AG20443 (cell line): ENCODE measurements around the gene SLC7A1.
A peak's percentile ranks its signal among the peaks of the same experiment; 100 is the strongest.
"Not testable (repeated sequence)": the region's sequence is repeated elsewhere in the genome, so short reads cannot be mapped to it uniquely, and the experiment has no call there.

Experiments used
- DNase-seq: peaks from one replicate; pipeline ENCODE4 v3.0.0; 2012; ENCODE audit warnings: low spot score, mixed read lengths

The SLC7A1 gene

DNA sequence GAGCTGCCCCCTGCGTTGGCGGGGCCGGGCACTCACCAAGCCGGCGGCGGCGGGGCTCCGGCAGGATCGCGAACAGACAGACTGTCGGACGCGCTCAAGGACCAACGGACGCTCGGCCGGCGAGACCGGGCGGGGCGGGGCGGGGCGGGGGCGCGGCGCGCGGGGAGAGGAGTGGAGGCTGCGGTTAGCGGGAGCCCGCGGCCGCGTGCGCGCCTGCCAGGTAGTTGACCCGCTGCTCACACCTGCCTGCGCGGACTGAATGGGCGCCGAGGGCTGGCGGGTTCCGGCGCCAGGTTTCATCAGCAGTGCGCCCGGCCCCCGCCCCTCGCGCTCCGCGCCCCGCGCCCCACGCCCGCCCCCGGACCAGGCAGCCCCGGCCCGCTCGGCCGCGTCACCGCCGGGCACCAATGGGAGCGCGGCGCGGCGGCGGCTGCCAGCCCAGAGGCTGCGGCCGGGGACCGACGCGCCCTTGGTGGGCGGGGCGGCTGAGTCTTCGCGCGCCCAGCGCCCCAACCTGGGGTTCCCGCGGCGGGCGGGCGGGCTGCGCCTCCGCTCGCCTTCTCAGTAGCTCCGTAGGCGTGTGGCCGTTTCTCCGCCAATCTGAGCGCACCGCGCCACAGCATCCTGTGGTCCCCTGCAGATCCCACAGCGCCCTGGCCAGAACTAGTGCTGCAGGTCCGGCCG lies at the start of gene SLC7A1:
SLC7A1 (minus strand) TSS at position 309 of the 684 bp plus-strand sequence. CDS start 59,500 bp downstream, outside the sequence.
- peak; percentile 97 for DNase-seq

DNA sequence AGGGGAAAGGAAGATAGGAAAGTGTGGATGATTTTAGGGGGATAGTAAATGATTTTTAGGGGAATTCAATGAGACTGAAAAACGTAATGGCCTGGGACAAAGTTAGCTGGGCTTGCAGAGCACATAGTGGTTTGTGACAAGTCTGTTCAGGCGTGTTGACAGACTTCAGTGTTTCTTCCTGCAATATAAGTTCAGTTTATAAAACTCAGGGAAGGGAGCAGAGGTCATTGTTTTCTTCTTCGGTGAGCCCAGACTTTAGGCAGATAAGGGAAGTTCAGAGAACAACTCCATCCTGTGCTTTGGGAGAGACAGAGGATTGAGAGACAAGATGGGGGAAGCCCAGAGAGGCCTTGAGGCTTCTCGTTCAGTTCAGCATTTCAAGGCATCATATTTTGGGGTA lies 45.2 kb upstream of the SLC7A1 start:
- DNase-seq = no peak

DNA sequence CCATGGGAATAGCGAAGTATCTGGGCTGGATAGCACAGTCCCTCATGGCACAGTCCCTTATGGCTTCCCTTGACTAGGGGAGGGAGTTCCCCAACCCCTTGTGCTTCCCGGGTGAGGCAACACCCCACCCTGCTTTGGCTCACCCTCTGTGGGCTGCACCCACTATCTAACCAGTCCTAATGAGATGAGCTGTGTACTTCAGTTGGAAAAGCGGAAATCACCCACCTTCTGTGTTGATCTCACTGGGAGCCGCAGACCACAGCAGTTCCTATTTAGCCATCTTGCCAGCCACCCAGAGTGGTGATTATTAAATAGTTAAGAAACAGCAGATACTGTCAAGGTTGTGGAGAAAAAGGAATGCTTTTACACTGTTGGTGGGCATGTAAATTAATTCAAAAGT lies 41.3 kb upstream of the SLC7A1 start:
- not testable (repeated sequence) for DNase-seq

DNA sequence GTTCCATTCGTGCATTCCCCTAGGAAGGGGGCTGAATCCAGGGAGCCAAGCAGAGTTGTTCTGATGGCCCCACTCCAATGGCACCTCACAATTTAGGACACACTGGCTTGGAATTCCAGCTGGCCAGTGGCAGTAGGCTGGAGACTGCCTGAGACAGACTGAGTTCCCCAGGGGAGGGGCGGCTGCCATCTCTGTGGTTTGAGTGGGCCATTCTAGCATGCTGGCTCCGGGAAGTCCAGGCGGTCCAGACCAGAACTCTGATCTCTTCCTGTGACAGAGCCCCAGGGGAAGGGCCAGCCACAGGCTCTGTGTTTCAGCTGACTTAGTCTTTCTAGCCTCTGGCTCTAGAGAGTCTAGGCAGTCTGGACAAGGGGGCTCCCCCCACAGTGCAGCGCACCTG lies 29.5 kb upstream of the SLC7A1 start:
- DNase-seq = peak; percentile 12

DNA sequence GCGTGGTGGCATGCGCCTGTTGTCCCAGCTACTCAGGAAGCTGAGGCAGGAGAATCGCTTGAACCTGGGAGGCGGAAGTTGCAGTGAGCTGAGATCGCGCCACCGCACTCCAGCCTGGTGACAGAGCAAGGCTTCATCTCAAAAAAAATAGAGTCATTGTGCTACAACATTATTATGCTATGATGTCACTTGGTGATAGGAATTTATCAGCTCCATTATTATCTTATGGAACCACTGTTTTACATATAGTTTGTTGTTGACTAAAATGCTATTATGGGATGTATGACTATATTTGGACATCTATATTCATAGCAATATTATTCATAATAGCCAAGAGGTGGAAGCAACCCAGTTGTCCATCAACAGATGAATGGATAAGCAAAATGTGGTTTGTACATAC lies 26.4 kb upstream of the SLC7A1 start:
- no peak for DNase-seq

DNA sequence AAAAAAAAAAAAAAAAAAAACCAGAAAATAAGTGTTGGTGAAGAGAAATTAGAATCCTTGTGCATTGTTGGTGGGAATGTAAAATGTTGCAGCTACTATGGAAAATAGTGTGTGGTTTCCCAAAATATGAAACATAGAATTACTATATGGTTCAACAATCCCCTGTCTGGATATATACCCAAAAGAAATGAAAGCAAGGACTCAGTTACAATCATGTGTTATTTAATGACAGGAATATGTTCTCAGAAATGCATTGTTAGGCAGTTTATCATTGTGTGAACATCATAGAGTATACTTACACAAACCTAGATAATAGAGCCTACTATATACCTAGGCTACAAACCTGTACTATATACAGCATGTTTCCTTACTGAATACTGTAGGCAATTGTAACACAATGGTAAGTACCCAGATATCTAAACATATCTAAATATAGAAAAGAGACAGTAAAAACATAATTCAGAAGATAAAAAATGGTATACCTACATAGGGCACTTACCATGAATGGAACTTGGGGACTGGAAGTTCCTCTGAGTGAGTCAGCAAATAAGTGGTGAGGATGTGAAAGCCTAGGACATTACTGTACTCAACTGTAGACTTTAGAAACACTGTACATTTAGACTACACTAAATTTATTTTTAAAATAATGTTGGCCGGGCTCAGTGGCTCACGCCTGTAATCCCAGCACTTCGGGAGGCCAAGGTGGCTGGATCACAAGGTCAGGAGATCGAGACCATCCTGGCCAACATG lies 25.7 kb upstream of the SLC7A1 start:
- no peak for DNase-seq

DNA sequence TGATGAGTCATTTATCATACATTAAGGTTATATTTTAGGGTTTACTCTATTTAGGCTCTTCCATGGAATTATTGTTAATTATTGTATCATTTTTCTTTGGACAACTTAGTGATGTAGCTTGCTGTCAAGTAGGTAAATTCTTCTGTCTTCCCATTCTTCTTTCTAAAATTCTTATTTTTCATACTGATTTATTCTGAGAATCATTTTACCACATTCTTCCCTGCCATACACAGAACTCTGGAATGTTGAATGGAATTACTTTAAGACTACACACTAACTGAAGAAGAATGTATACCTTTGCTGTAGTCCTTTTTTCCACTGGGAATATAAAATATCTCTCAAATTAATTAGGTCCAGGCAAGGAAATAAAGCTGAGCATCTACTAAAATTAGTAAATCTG lies 24.5 kb upstream of the SLC7A1 start:
- no peak for DNase-seq

DNA sequence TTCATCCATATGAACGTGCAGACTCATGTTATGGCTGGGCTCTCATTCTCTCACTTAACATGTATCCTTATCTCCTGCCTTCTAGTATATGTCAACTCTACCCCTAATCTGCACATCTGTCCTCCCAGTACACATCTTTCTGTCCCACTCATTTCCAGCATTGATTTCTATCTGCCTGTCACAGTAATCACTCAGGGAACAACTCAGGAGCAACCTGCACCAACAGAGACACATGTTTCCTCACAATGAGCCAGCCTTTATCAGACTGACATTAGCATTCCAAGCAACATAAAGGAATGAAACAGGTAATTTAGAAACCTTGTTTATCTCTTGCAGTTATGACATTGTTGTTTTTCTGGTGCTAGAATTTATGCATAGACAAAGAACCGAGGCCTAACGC lies 17.6 kb upstream of the SLC7A1 start:
- DNase-seq = no peak

DNA sequence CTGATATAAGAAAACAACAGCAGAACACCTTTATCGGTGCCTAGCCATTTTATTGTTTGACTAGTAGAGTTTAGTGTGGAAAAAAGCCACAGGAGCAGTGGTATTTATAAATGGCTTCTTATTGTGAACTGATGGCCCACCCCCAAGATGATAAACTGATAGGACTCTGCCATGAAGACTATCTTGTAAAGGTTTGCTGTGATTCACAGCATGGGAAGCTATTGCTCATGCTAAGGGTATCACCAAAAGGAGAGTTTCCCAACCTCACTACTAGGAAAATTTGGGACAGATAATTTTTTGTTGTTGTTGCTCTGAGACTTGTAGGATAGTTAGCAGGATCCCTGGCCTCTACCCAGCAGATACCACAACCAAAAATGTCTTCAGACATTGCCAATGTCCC lies 12.0 kb upstream of the SLC7A1 start:
- no peak for DNase-seq

DNA sequence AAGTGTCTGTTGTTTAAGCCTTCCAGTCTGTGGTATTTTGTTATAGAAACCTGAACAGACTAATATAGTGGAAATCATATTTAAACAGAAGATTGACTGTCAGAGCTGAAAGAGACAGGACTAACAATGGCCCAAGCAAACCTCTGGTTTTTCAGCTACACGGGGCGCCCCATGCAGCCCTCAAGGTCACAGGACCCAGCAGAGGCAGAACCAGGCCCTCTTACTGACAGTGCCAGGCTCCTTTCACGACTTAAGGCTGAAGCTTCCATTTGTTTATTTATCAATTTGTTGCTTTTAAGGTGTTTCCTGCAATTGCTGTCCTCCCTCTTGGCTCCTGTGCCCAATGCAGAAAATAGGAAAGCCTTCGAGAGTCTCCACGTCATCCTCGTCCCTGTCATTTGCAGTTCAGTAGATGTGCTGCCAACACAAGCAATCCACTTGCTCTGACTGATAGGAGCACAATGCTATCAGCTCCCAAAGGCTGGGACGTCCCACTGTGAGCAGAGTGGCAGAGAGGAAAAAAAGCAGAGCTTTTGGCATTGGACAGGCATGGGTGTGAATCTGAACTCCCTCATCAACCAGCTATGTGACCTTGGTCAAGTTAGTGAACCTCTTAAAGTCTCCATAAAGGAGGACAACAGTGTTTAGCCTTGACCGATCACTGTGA lies 10.5 kb upstream of the SLC7A1 start:
- DNase-seq = no peak

DNA sequence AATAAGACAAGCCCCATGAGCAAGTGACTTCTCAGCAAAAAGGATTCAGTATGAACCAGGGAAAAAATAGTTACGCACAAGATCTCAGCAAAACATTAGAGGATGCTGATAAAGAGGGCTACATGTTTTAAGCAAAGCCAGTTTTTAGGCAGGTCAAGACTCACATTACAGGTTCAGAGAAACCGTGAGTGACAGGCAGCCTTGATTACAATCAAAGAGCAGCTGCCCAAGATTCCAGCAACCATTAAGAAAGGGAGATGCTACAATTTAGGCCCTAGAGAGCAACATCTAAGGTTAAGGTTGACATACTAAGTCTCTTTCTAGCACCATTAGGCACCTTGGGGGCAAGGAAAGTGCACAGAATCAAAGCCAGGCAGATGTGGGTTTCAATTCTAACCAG lies 2.8 kb upstream of the SLC7A1 start:
- no peak for DNase-seq

DNA sequence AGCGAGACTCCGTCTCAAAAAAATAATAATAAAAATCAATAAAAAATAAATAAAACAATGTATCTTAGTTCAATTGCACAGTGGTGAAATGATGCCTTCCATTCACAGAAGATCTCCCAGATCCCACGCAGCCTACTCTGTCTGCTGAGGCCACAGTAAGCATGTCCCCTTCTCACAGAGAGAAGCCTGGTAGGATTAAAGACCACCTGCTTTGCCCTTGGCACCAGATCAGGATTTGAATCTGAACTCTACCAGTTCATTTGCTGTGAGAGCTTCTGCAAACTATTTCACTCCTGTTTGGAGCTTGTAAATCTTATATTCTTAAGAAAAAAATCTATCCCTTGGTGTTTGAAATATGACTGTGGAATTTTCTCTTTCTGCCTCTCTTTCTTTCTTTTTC lies 2.2 kb upstream of the SLC7A1 start:
- DNase-seq = no peak

DNA sequence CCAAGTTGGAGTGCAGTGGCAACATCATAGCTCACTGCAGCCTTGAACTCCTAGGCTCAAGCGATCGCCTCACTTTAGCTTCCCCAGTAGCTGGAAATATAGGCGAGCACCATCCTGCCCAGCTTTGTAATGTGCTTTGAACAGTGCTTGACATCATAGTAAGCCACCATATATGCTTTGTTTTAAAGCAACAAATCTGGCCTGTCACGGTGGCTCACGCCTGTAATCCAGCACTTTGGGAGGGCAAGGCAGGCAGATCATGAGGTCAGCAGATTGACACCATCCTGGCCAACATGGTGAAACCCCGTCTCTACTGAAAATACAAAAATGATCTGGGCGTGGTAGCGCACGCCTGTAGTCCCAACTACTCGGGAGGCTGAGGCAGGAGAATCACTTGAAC lies 1.8 kb upstream of the SLC7A1 start:
- no peak for DNase-seq

DNA sequence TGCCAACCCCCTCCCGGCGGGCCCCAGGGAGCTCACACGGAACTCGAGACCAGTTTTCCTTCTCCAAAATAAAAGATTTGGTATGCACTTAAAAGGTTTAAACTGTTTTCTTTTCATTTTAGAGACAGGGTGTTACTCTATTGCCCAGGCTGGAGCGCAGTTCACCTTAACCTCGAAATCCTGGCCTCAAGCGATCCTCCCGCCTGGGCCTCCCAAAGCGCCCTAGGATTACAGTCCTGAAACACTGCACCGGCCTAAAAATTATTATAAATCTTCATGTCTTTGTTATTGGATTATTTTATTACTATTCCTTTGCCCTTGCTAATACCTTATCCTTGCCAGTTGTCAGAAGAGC lies 553 bp upstream of the SLC7A1 start:
- no peak for DNase-seq

DNA sequence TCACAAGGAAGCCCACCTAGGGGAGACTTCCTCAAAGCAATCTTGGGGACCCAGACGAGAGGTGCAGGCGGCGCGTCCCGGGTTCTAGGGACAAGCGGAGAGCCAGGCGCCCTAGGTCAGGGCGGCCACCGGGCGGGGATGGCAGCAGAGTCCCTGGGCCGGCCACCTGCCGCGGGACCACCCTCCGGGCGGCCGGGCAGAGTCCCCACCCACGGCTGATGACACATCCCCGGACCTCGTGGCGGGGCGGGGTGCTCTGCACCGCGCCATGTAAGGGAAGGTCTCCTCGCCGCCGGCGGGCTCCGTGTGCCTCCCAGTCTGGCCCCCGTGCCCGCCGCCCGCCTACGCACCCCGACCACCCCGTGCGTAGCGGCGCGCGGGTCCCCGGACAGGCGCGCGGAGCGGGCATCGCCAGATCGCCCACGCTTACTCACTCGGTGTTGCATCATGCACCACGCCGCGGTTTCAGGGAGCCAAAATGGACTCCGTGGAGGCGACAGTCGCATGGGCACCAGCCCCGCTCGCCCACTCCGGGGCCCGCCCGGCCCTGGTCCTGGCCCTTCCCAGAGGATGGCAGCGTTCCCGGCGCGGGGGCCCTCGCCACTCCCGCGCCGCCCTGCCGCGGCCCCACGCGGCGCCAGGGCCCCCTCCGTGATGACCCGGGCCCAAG lies 643 bp downstream of the SLC7A1 start:
- DNase-seq = peak; percentile 79

DNA sequence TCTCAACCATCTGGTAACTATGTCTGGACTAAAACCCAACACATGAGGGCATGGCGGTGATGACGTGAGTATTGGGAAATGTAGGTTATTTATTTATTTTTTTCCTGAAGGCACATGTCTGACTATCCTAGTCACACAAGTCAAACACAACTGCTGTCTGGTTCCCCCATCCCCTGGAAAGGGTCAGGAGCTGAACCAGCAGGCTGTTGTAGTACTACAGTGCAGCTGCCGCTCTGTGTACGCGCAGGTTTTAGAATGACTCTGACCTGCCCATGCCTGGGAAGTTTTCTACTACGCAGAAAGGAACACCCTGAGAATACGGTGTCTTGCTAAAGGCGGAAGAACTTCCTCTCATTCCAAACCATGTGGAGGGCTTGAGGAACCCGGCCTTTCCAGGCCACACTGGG lies 1.2 kb downstream of the SLC7A1 start:
- peak; percentile 71 for DNase-seq

DNA sequence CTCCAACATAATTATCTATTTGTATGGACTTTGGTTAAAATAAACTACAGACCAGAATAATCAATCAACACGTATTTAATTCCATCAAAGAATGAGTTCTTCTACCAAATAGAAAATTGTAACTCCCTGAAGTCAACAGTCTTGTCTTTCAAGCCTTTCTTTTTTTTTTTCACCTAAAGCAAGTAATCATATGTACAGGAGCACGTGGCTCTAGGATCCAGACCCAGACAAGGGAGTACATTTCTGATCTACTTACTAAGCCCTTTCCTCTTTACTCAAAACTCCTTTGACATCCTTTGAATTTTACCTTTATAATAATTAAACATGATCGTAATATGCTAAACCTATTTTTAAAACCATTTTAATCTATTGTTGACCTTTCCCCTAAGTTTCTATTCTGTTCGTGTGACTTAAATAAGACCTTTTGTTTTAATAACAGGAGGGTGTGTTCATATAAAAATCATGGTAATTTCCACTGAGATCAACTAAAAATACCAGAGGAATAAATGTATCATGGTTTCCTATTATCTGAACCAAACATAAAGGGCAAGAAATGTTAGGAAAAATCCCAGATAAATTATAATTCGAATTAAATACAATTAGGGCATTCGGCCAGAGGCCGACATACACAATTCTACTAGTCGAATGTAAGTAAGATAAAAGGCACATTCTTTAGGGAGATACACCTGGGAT lies 1.7 kb downstream of the SLC7A1 start:
- no peak for DNase-seq

DNA sequence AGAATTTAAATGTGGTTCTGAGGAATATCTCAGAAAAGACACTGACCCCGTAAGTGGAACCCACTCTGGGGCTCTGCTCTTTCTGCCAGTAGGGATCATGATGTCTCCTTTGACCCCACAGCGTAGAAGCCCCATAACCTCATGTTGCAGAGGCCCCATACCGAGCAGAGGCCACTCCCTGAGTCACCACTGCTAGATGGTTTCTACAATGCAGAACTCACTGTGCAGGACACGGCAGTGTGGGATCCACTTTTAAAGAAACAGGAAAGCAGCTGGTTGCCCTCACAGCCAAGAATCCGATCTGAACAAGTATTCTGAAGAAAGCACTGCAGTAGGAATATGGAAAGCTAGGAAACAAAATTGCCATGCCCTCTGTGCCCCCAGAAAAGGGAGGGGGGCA lies 4.2 kb downstream of the SLC7A1 start:
- peak; percentile 31 for DNase-seq

DNA sequence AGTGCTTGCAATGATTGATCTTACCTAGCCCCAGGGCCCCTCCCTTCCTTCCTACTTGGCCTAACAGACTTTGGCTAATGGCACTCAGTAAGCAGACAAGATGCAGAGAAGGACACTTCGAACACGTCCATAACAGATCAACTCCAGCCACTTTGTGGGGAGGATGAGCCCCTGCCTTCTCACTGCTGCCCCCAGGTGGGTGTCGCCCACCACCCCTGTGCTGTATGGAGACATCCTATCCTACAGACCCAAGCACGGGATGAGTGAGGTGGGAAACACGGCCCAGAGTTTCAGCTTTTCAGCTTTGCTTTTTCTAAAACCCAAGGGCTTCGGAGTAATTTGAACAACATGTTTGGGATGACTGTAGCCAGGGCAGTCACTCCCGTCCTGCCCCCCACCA lies 5.5 kb downstream of the SLC7A1 start:
- no peak for DNase-seq

DNA sequence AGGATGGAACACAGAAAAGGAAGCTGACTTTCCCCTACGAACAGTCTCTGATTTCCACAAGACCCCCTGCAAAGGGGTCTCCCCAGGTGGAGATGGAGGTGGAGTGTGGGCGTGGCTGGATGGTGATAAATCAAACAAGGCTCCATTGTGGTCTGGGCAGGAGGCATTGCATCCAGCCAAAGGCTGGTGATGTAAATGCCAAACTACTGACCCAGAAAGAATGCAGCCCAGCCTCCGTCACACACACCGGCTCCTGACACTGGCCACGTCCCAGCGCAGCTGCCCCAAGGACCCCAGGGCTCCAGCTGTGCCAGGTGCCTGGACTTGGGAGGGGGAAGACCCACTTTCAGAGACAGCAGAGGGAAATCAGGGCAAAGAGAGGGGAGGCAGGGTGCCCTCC lies 6.3 kb downstream of the SLC7A1 start:
- DNase-seq = peak; percentile 52

DNA sequence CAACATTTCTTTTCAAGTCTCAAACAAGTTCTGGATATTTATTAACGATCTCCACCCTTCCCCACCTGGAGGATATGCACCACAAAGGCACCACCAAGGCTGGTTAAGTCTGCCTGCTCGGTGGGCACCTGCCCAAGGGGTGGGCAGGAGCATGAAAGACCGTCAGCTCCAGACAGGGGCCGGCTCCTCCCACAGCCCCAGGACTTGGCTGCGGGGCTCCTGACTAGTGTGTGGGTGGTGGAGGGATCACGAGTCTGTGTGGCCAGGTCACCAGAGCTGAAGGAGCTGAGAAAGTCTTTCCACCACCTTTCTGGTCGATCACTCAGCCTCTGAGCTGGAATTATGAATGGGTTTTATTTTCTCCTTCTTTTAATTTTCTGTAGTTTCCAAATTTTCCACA lies 7.8 kb downstream of the SLC7A1 start:
- DNase-seq = no peak
